Skin epidermis (tissue), 12 donors: ENCODE data around the gene SLC6A12.

Experiments
- H3K27ac ChIP-seq, 21 experiments: fragments of 200-600 bp; sonication (generic) in 11 of 21; one replicate each; pipeline ENCODE4 v1.5.0; 2020; ENCODE audit warnings: mild to moderate bottlenecking in 3 of 21, inconsistent platforms in 2 of 21, moderate library complexity in 2 of 21
- H3K4me3 ChIP-seq, 7 experiments: fragments of 200-600 bp; sonication (generic) in 2 of 7; one replicate each; pipeline ENCODE4 v1.5.0; 2020; ENCODE audit warnings: inconsistent platforms in 2 of 7, mild to moderate bottlenecking in 2 of 7, moderate library complexity in 1 of 7

Gene SLC6A12

DNA sequence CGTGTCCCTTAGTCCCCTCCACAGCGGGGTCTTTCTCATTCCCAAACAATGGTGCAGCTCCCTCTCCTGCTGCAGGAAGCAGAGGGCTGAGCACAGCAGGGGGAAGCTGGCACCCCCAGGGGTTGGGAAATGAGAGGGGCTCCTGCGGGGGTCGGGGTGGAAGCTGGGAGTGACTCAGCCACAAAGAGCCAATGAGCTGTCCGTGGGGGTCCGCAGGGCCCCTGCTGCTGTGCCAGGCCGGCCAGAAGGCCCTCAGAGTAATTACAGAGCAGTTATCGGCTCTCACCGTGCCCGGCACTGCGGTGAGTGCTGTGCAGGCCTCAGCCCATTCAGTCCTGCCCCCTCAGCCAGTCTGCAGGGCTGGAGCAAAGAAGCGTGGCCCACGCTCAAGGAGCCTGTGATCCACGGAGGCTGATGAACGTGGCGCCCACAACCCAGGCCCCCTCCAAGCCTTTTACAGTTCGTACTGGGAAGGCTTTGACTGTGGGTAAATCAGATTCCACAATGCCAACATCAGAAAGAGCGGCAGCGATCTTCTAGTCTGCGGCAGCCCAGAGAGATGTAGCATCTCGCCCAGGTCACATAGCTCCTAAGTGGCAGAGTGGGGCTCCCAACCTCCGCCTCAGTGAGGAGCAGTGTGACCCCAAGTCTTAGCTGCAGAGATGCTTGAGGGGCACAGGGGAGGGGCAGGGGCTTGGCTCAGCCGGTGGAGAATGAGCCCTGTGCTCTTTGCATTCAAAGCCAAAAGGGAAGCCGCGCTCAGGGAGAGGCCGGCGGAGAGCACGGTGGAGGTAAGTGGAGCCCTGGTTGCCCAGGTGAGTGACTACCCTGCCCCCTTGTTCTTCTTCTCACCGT lies 43.4 kb downstream of the SLC6A12 start:
- H3K4me3 ChIP-seq = no peak overlapping the region
- no peak overlapping the region for H3K27ac ChIP-seq

DNA sequence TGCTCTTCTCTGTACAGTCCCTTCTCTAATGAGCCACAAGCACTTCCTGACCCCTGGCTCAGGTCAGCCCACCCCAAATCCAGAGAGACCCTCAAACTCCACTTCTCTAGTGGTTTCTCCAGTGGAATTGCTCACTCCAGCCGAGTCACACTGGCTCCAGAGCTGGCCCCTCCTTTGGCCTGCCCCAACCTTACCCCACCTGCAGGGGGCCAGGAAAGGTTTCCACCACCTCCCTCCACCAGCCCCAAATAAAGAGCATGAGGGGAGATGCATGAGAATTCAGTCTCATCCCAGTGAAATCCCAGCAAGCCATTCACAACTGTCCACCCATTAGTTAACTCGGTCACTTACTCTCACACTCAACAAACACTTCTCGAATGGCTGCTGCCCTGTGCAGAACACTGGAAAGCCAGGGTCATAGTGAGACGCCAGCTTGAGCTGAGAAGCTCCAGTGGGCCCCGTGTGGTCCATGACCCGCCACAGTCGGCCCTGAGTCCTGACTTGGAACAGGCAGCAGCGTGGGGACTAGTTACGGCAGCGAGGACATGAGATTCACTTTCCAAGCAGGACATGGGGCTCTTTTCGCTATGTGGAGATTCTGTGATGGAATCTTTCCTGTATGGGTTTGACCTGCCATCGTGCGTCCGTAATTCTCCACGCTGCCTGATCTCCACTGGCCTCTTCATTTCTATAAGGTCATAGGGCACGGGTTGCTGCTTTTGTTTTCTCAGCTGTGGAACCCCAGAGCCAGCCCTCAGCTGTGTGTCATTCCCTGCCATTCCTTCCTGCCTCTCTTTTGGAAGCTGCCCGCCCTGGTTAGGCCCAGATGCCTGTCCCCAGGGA lies 44.2 kb downstream of the SLC6A12 start:
- Histone ChIP-seq H3K27ac (no peak overlapping the region), H3K4me3 (no peak overlapping the region)

DNA sequence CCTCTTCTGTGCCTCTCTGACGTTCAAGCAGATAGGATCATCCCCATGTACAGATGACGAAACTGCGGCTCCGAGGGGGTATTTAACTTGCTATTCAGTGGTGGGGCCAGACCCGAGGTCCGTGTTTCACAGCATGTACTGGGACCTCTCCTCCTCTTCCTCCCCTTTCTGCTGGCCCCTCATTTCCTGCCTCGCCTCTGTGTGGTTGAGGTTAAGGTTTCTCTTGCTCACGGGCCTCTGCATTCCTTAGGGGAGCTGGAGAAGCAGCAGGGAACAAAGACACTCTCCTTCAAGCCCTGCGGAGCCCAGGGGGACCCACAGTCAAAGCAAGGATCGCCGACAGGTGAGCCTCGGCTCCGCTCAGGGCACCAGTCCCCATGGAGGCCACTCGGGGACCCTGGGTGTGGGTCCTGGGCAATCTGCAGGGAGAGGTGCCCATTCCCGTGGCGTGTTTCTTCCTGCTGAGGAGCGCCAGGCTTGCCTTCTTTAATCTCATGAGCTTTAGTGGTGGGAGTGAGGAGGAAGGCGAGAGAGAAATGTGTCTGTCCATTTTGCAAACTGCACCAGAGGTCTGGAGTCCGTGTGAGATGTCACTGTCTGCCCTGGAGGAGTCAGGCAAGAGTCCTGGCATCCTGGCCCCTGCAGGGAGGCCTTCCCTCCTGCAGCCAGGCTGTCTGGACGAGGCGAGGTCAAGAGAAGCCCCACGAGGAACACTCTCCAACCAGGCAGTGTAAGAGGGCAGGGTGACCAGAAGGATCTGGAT lies 45.0 kb downstream of the SLC6A12 start:
- H3K27ac ChIP-seq = no peak overlapping the region
- H3K4me3 ChIP-seq = no peak overlapping the region

DNA sequence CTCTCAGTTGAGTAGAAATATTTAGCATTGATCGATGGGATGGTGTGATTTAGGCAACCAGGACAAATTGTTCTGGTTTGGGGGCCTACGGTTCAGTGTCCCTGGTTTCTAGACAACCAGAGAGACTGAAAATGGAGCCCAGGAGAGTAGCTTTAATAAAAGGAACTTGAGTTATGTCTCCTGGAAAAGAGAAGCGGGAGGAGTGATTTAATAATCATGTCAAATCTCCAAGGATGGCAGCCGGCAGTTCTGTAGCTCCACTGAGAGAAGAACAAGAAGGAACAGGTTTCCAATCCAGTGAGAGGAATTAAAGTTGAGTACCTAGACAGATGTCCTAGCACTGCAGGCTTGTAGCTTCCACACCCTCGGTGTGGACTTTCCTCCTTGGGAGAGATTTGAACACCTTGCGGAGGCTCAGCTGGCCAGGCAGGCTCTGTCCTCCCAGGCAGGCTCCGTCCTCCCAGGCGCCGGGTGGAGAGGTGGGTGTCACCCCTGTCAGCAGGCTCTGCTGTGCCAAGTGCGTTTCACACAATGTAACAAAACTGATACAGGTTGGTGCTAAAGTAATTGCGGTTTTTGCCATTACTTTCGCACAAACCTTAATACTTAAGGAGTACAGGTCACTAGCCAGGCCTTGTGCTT lies 45.9 kb downstream of the SLC6A12 start:
- Histone ChIP-seq H3K27ac (no peak overlapping the region), H3K4me3 (no peak overlapping the region)

DNA sequence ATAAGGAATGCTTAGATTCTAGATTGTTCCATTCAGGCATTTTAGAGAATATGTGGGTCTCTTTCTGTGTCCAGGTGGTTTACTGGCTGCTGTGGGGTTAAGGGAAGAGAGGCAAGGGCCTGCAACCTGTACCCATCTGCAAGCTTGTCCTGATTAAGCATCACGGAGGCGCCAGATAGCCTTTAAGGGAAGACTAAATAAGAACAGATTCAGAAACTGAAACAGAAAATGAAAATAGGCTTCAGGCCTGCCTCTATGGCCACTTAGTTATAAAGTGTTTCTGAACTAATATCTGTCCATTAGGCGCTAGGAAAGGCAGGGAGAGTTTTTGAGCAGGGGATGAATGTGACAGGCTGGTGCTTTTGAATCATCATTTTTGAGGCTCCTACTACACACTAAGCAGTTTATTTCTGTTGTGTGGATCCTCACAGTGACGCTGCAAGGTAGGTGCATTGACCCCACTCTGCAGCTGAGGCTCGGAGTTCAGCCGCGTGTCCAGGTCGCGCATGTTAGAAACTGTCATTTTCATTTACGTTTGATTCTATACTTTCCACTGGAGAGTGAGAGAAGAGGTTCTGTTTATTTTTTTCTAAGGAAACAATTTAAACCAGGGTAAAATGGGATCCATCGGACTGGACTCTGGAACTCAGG lies 47.4 kb downstream of the SLC6A12 start:
- H3K27ac ChIP-seq = no peak overlapping the region

DNA sequence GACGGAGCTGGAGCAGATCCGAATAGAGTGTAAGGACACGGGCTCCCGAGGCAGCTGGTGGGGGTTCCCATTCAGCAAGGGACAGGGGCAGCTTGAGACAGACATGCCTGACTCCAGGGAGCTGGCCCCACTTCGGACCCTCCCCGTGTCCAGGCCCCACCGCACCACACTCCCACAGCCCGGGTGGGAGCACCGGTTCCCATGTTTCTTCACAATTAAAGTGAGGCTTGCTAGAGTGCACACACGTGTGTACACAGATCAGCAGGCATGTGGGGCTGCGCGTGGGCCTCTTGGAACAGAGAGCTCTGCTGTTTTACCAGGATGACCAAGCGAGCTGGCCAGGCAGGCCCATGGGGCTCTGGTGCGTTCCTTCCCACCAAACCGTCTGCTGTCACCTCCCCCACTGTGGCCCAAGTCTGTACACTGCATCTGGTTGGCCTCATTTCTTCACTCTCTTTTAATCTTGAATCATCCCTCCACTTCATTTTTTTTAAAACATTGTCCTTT lies 48.0 kb downstream of the SLC6A12 start:
- Histone ChIP-seq H3K4me3 (no peak overlapping the region), H3K27ac (no peak overlapping the region)

More for the DNA sequence above, 47.4 kb downstream of the SLC6A12 start:
- H3K4me3 ChIP-seq = no peak overlapping the region

DNA sequence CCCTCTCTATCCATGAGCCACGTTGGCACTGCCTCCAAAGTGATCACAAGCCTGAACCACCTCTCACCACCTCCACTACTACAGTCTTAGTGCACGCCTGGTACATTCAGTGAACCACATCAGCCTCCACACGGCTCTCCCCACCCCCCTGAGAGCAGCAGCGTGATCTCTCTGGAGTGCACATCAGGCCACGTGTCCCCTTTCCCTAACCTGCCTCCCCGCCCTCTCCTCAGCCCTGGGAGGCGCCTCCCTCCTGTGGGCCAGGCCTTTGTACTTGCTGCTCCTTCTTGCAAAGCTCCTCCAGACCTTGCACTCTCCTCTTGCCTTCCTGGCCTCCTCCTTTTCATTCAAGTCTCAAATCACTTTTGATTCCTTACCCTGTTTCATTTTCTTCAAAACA lies 49.8 kb downstream of the SLC6A12 start:
- Histone ChIP-seq H3K27ac (no peak overlapping the region), H3K4me3 (no peak overlapping the region)

DNA sequence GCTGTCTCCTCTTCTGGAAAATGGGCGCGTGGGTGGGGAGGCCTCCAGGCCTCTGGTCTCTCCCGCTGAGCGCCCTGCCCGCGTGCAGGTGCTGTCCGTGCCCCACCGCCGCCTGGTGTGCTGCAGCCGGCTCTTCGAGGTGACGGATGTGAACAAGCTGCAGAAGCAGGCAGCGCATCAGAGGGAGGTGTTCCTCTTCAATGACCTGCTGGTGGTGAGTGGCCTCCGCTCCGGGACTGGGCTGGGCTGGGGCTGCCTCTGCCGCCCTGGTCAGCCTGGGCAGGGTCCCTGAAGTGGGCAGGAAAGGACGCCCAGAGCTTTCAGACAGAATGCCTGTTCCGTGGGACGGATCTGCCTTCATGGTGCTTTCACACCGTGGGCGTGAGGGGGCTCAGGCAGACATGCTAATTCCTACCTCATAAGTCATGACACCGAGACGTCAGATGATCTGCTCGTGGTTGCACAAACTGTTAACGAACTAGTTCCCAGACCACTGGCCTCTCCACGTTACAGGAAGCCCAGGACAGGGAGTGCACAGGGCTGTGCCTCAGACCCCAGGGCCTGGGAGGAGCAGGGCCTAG lies 50.5 kb downstream of the SLC6A12 start:
- no peak overlapping the region for H3K27ac ChIP-seq
- H3K4me3 ChIP-seq = no peak overlapping the region

DNA sequence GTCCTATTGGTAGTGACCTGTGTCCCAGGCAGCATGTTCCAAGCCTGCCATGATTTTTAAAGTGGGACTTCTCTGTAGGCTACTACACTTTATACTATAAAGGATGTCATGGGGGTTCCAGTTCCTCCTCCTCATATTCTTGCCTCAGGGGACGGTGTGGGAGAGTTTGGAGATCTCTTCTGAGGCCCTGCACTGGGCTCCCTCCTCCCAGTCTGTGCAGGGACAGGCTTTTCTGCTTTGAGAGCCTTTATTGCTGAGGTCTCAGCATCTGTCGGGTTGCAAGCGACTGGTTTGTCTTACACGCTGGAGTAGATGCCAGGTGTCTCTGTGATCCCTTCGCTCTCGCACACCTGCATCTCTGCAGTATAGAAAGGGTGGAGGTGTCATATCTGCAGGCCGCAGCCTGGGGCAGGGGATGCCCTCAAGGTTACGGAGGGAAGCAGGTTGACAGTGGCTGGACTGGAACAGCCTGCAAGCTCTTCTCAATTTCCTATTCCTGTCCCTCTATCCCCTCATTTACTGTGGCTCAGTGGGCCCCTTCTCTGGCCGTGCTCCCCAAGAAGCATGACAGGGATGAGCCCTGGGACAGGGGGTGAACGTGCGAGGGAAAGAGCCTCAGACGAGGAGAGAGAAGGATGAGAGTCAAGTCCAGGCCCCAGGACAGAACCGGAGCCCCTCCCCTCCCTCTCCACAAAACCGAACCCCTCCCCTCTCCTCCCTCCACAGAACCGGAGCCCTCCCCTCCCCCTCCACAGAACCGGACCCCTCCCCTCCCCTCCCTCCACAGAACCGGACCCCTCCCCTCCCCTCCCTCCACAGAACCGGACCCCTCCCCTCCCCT lies 51.3 kb downstream of the SLC6A12 start:
- Histone ChIP-seq H3K27ac (no peak overlapping the region), H3K4me3 (no peak overlapping the region)

DNA sequence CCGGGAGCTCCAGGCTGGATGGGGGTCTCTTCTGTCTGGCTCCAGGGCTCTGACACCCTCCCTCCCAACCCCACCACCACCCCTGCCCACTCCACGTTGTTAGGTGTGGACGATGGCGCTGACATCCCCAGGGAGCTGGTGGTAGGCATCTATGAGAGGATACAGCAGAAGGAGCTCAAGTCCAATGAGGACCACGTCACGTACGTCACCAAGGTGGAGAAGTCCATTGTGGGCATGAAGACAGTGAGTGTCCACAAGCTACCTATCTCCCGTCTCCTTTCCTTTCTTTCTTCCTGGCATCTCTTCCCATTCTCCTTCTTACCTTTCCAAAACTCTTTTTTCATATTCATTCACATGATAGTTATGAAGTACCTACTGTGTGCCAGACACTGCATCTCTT lies 52.1 kb downstream of the SLC6A12 start:
- Histone ChIP-seq H3K27ac (no peak overlapping the region), H3K4me3 (no peak overlapping the region)

DNA sequence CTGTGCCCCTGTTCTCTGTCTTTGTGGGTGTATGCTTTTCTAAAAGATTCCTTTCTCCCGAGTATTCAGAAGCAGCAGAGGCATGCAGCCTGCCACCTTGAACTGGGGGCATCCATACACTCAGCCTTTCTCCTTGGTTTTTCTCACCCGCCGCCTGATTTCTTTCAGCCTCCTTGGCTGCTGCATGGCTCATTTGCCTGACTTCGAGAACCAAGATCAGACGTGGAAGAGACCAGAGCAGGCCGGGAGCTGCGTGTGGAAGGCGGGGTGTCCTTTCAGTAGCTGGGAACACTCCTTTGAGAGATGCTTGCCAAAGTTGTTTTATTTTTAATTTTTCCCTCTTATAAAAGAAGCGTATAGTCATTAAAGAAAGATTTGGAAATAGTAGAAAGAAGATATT lies 53.1 kb downstream of the SLC6A12 start:
- H3K27ac ChIP-seq = no peak overlapping the region
- H3K4me3 ChIP-seq = no peak overlapping the region

DNA sequence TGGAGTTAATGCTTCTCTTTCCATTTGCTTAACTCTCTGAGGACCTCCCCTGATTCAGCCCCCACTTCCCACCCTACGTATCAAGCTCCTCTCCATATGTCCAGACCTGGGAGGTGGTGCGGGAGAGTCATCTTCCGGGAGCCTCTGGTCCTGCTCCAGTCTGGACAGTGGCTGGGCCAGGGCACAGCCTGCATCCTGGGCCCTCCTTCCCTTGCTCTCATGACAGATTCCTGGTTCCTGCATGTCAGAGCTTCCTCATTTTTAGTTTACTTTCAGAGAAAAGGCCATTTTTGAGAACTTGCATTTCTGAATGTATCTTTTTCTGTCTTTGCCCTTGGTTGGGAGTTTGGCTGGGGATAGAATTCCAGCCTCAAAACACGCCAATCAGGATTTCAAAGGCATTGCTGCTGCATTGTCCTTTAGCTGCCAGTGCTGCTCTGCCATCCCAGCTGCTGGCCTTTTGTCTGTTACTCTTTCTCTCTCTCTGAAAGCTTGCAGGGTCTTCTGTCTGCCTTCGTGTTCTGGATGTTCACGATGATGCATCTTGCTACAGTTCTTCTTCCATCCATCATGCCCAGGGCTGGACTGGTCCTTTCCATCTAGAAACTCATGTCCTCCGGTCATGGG lies 54.7 kb downstream of the SLC6A12 start:
- H3K27ac ChIP-seq = no peak overlapping the region
- no peak overlapping the region for H3K4me3 ChIP-seq

DNA sequence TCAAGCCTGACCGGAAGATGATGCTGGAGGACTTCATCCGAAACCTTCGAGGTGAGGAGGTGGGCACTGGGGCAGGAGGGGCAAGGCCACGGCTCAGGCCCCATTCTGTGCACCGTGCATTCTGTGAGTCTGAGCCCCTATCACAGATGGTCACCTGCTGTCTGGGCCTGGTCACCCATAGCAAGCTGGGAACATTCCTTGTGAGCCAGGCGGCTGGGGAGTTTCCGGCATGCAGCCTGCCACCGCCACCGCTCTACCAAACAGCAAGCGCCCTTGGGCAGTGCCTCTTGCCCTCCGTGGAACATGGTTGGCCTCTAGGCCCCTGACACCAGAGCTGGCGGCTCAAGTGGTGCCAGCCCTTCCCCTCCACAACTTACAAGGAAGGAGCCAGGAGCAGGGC lies 56.3 kb downstream of the SLC6A12 start:
- H3K4me3 ChIP-seq = no peak overlapping the region
- no peak overlapping the region for H3K27ac ChIP-seq

DNA sequence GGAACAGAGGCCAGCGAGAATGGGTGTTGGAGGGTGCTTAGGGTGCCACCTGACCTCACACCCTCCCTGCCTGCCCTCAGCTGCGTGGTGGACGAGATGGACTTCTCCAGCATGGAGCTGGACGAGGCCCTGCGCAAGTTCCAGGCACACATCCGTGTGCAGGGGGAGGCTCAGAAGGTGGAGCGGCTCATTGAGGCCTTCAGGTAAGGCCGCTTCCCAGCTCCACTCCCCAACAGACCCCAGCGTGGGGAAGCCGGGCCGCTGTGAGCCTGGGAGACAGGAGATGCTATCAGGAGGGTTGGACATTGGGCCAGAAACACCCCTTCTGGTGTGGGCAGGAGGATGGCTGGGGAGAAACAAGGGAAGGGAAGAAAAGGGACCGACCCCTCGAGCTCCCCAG lies 57.0 kb downstream of the SLC6A12 start:
- H3K4me3 ChIP-seq = no peak overlapping the region
- H3K27ac ChIP-seq = no peak overlapping the region

DNA sequence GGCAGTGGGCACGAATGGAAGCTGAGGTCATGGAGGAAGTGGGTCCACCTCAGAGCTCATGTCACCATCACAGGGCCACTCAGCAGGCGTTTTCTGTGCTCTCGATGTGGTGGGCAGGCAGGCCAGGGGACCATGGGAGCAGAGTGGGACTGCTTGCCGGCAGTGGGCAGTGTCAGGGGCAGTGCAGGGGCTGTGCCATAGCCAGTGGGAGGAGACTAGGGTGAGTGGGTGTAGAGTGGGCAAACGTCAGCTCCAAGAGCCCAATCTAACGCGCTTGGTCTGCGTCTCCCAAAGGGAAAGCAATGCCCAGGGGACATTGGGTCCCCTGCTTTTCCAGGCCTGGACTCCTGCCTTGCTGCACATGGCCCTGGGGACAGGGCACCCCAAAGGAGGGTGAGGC lies 58.3 kb downstream of the SLC6A12 start:
- no peak overlapping the region for H3K4me3 ChIP-seq
- no peak overlapping the region for H3K27ac ChIP-seq

DNA sequence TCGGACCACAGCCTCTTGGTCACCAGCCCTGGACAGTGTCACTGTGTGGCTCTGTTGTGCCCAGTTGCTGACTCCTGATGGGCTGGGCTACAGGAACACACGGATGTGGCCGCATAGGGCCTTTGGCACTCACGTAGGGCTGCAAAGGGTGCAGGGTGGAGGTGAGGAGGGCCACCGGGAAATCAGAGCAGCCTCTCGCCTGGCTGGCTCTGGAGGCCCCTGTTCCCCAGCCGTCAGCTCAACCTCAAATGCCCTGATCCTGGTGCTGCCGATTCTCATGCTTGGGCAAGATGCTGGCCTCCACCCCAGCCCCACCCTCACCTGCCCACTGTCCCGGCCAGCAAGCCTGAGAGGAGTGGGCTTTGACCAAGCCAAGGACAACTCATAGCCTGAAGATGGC lies 59.0 kb downstream of the SLC6A12 start:
- Histone ChIP-seq H3K4me3 (no peak overlapping the region), H3K27ac (no peak overlapping the region)

DNA sequence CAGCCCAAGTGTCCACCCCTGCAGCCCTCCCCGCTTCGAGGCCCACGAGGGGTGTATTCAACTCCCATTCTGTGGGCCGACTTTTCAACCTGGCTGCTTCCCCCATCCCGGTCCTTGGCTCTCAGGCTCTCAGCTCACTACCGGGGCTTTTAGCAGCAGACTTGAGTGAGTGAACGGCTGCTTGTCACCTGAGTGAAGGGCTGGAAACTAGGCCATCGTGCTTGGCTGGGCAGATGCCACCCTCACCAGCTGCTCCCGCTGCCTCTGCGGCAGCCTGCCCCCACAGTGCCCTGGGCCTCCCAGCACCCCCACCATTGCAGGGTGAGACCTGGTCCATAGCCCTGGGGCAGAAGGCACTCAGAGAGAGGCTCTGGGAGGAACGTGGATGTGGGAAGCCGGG lies 59.9 kb downstream of the SLC6A12 start:
- Histone ChIP-seq H3K27ac (no peak overlapping the region), H3K4me3 (no peak overlapping the region)
